Astrocyte (in vitro differentiated cells and primary cell): ENCODE results near the gene DPH6. TPM values are rescaled to one million over a fixed set of nuclear protein-coding genes. Genes with fewer than 3 reads are reported as not detected.
"Not testable (repeated sequence)": the region's sequence is repeated elsewhere in the genome, so short reads cannot be mapped to it uniquely, and the experiment has no call there.

Experiments
- DNase-seq: peaks from one replicate; pipeline ENCODE4 v3.0.0-alpha.2; 2010; ENCODE audit warnings: low read depth
- FAIRE-seq: peaks from 2 replicates; lab custom pipeline; 2011; peaks lifted over from hg19 to GRCh38; lab: Jason Lieb, UNC
- H2AFZ ChIP-seq: 2 replicates; pipeline ENCODE4 v1.6.0; 2012; ENCODE audit warnings: low read depth, low read length, inconsistent platforms
- H3K27ac ChIP-seq: 2 replicates; pipeline ENCODE4 v1.5.1; 2011; ENCODE audit warnings: low read depth, low read length, inconsistent platforms
- H3K27me3 ChIP-seq: 2 replicates; pipeline ENCODE4 v1.6.0; 2011; ENCODE audit warnings: low read length, inconsistent platforms; ENCODE audit not compliant: insufficient read depth
- H3K36me3 ChIP-seq: 2 replicates; pipeline ENCODE4 v1.5.1; 2011; ENCODE audit warnings: low read length, inconsistent platforms; ENCODE audit not compliant: insufficient read depth
- H3K4me1 ChIP-seq: 2 replicates; pipeline ENCODE4 v1.5.1; 2011; ENCODE audit warnings: low read length, inconsistent platforms; ENCODE audit not compliant: insufficient read depth
- H3K4me2 ChIP-seq: 2 replicates; pipeline ENCODE4 v1.6.0; 2012; ENCODE audit warnings: low read length, inconsistent platforms
- H3K4me3 ChIP-seq: 2 replicates; pipeline ENCODE4 v1.5.1; 2011; ENCODE audit warnings: low read depth, mild to moderate bottlenecking, low read length, inconsistent platforms; ENCODE audit not compliant: insufficient read depth
- H3K79me2 ChIP-seq: 2 replicates; pipeline ENCODE4 v1.6.0; 2012; ENCODE audit warnings: mild to moderate bottlenecking, low read length, inconsistent platforms; ENCODE audit not compliant: insufficient read depth
- H3K9ac ChIP-seq: 2 replicates; pipeline ENCODE4 v1.6.0; 2012; ENCODE audit warnings: mild to moderate bottlenecking, low read length, inconsistent platforms
- H3K9me3 ChIP-seq: 2 replicates; pipeline ENCODE4 v1.5.1; 2012; ENCODE audit warnings: low read depth, mild to moderate bottlenecking, low read length, inconsistent platforms; ENCODE audit not compliant: insufficient read depth
- H4K20me1 ChIP-seq: 2 replicates; pipeline ENCODE4 v1.6.0; 2012; ENCODE audit warnings: low read length, inconsistent platforms; ENCODE audit not compliant: insufficient read depth
- H3K27ac Mint-ChIP-seq: one replicate; pipeline ENCODE4 v1.8.0; 2021; ENCODE audit warnings: mild to moderate bottlenecking, mixed read lengths; ENCODE audit not compliant: unreplicated experiment
- H3K27me3 Mint-ChIP-seq: one replicate; pipeline ENCODE4 v1.8.0; 2021; ENCODE audit warnings: low read depth, mixed read lengths; ENCODE audit not compliant: unreplicated experiment
- H3K36me3 Mint-ChIP-seq: one replicate; pipeline ENCODE4 v1.8.0; 2021; ENCODE audit warnings: low read depth, mixed read lengths; ENCODE audit not compliant: unreplicated experiment
- H3K4me1 Mint-ChIP-seq: one replicate; pipeline ENCODE4 v1.8.0; 2021; ENCODE audit warnings: low read depth, mixed read lengths; ENCODE audit not compliant: unreplicated experiment
- H3K4me3 Mint-ChIP-seq: one replicate; pipeline ENCODE4 v1.8.0; 2021; ENCODE audit warnings: mild to moderate bottlenecking, moderate library complexity, mixed read lengths; ENCODE audit not compliant: unreplicated experiment
- H3K9me3 Mint-ChIP-seq: one replicate; pipeline ENCODE4 v1.8.0; 2021; ENCODE audit warnings: mild to moderate bottlenecking, mixed read lengths; ENCODE audit not compliant: unreplicated experiment
- EZH2 ChIP-seq: IDR thresholded peaks from 2 replicates; pipeline ENCODE4 v1.6.1; 2012; ENCODE audit warnings: mild to moderate bottlenecking, low read length, inconsistent platforms; ENCODE audit not compliant: insufficient read depth
- total RNA-seq: library from RNA; stranded (reverse); gene quantifications from 2 replicates; pipeline ENCODE4 v1.2.1, GENCODE V29; 2021
- TF ChIP-seq, protein P1 (sequence below): IDR thresholded peaks from 2 replicates; pipeline ENCODE4 v1.5.1; 2011; ENCODE audit warnings: low read depth, mild to moderate bottlenecking, inconsistent platforms, low read length, moderate library complexity; ENCODE audit not compliant: insufficient read depth

The DPH6 gene
- total RNA-seq, 1 donor from 2014 or later: 7.6 TPM

DNA sequence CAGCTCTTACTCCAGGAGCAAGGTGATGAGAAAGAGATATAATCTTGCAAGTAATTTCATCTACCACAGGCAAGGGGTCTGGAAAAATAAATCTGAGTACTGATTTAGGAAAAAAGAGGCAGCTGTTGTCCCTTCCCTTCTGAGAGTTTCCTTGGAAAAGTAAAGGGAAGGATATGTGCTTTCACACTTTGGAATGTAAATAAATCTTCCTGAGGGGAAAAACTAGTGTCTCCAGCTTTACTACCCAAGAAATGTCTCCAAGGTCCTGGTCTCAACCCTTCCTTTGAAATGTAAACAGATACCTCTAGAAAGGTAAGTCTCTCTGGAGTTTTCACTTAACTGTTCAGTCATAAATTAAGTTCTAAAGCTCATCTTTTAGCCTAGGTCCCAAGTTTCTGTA, 102.6 kb downstream of the DPH6 start:
- H3K27me3 Mint-ChIP-seq: no peaks in the 10 kb centered on the region
- H3K36me3 Mint-ChIP-seq: peaks cover 2% of the 10 kb centered on the region
- peaks cover 13% of the 10 kb centered on the region for H3K4me1 Mint-ChIP-seq
- H3K36me3 ChIP-seq: no peaks in the 10 kb centered on the region
- no peak overlapping the region for H3K4me2 ChIP-seq
- no peak overlapping the region for H3K4me3 ChIP-seq
- H3K9ac ChIP-seq: no peak overlapping the region
- no peak for FAIRE-seq
- H2AFZ ChIP-seq: no peak overlapping the region
- DNase-seq: no peak
- H3K27ac ChIP-seq: no peak overlapping the region
- H4K20me1 ChIP-seq: no peaks in the 10 kb centered on the region
- no peak for TF ChIP-seq EZH2
- TF ChIP-seq, protein P1, sequence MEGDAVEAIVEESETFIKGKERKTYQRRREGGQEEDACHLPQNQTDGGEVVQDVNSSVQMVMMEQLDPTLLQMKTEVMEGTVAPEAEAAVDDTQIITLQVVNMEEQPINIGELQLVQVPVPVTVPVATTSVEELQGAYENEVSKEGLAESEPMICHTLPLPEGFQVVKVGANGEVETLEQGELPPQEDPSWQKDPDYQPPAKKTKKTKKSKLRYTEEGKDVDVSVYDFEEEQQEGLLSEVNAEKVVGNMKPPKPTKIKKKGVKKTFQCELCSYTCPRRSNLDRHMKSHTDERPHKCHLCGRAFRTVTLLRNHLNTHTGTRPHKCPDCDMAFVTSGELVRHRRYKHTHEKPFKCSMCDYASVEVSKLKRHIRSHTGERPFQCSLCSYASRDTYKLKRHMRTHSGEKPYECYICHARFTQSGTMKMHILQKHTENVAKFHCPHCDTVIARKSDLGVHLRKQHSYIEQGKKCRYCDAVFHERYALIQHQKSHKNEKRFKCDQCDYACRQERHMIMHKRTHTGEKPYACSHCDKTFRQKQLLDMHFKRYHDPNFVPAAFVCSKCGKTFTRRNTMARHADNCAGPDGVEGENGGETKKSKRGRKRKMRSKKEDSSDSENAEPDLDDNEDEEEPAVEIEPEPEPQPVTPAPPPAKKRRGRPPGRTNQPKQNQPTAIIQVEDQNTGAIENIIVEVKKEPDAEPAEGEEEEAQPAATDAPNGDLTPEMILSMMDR: no peak
- no peaks in the 10 kb centered on the region for H3K9me3 ChIP-seq
- no peak overlapping the region for H3K27ac Mint-ChIP-seq
- no peak overlapping the region for H3K4me3 Mint-ChIP-seq
- H3K79me2 ChIP-seq: no peaks in the 10 kb centered on the region
- no peaks in the 10 kb centered on the region for H3K4me1 ChIP-seq
- H3K9me3 Mint-ChIP-seq: peaks cover 6% of the 10 kb centered on the region
- H3K27me3 ChIP-seq: no peaks in the 10 kb centered on the region

DNA sequence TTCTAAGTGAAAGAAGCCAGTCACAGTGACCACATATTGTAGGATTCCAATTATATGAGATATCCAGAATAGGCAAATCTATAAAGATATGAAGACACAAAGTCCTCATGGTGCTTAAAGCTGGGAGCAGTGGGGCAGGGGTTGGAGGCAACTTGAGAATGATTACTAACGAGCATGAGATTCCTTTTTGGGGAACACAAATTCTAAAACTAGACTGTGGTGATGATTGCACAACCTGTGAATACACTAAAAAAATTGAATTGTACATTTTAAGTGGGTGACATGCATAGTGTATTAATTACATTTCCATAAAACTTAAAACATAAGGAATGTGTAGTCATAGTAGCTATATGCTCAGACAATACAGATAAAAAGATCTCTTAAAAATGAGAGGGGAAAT, 103.2 kb downstream of the DPH6 start:
- Histone ChIP-seq H4K20me1 (no peaks in the 10 kb centered on the region), H3K9ac (no peak overlapping the region), H3K36me3 (no peaks in the 10 kb centered on the region), H3K4me1 (no peaks in the 10 kb centered on the region), H3K27me3 (no peaks in the 10 kb centered on the region), H3K27ac (no peak overlapping the region), H3K9me3 (no peaks in the 10 kb centered on the region), H3K4me3 (no peak overlapping the region), H3K4me2 (no peak overlapping the region), H2AFZ (no peak overlapping the region), H3K79me2 (no peaks in the 10 kb centered on the region)
- DNase-seq (no peak), FAIRE-seq (no peak)
- H3K27ac Mint-ChIP-seq: no peak overlapping the region
- peaks cover 2% of the 10 kb centered on the region for H3K36me3 Mint-ChIP-seq
- H3K9me3 Mint-ChIP-seq: peaks cover 6% of the 10 kb centered on the region
- TF ChIP-seq, protein P1: no peak
- no peak for TF ChIP-seq EZH2
- no peak overlapping the region for H3K4me3 Mint-ChIP-seq
- peaks cover 13% of the 10 kb centered on the region for H3K4me1 Mint-ChIP-seq
- H3K27me3 Mint-ChIP-seq: no peaks in the 10 kb centered on the region

- not testable (repeated sequence) for H3K27ac Mint-ChIP-seq, H3K9ac ChIP-seq, H3K79me2 ChIP-seq, H4K20me1 ChIP-seq, H3K4me2 ChIP-seq, H3K27ac ChIP-seq, H2AFZ ChIP-seq, H3K27me3 ChIP-seq, H3K36me3 ChIP-seq, H3K4me3 Mint-ChIP-seq, H3K9me3 Mint-ChIP-seq, H3K27me3 Mint-ChIP-seq, DNase-seq, FAIRE-seq, H3K9me3 ChIP-seq, H3K4me1 ChIP-seq, H3K4me3 ChIP-seq, H3K36me3 Mint-ChIP-seq
- H3K4me1 Mint-ChIP-seq: peaks cover 13% of the 10 kb centered on the region
Measured at GRCh38 chr15:35441279-35441678, 104.7 kb downstream of the DPH6 start.
